Neural crest cell (in vitro differentiated cells): ENCODE results near the gene DTX3L. TPM values are rescaled to one million over a fixed set of nuclear protein-coding genes. Genes with fewer than 3 reads are reported as not detected.
A peak's percentile ranks its signal among the peaks of the same experiment; 100 is the strongest.

ENCODE experiments used
- DNase-seq: peaks from one replicate; pipeline ENCODE4 v3.0.0; 2021; ENCODE audit warnings: low read depth, mixed read lengths, low spot score
- H3K27ac Mint-ChIP-seq: one replicate; pipeline ENCODE4 v1.8.0; 2021; ENCODE audit warnings: mild to moderate bottlenecking, mixed read lengths; ENCODE audit not compliant: unreplicated experiment
- H3K27me3 Mint-ChIP-seq: 2 replicates; pipeline ENCODE4 v1.8.0; 2021; ENCODE audit warnings: low read depth, mild to moderate bottlenecking, mixed read lengths
- H3K36me3 Mint-ChIP-seq: 2 replicates; pipeline ENCODE4 v1.8.0; 2021; ENCODE audit warnings: low read depth, mild to moderate bottlenecking, mixed read lengths
- H3K4me1 Mint-ChIP-seq: 2 replicates; pipeline ENCODE4 v1.8.0; 2021; ENCODE audit warnings: mixed read lengths
- H3K4me3 Mint-ChIP-seq: one replicate; pipeline ENCODE4 v1.8.0; 2021; ENCODE audit warnings: mild to moderate bottlenecking, mixed read lengths
- H3K9me3 Mint-ChIP-seq: 2 replicates; pipeline ENCODE4 v1.8.0; 2021; ENCODE audit warnings: mixed read lengths
- CTCF ChIP-seq: fragments of 200-600 bp; sonication (generic); conservative IDR thresholded peaks from 2 replicates; pipeline ENCODE4 v1.5.0; 2021; ENCODE audit warnings: antibody characterized with exemption, mild to moderate bottlenecking
- total RNA-seq: library from RNA; stranded (reverse); gene quantifications from 2 replicates; pipeline ENCODE4 v1.2.1, GENCODE V29; 2021

DTX3L gene
- total RNA-seq, 1 donor from 2014 or later, result 4.9 TPM

- Mint-ChIP-seq H3K4me1 (no peaks in the 10 kb centered on the region), H3K36me3 (no peaks in the 10 kb centered on the region), H3K4me3 (no peak overlapping the region), H3K9me3 (no peaks in the 10 kb centered on the region), H3K27ac (no peak overlapping the region), H3K27me3 (peaks cover 14% of the 10 kb centered on the region)
- TF ChIP-seq CTCF, result no peak
- DNase-seq, result no peak
Observed at GRCh38 chr3:122602011-122602710, 38.0 kb downstream of the DTX3L start.

- Mint-ChIP-seq H3K4me1 (no peaks in the 10 kb centered on the region), H3K36me3 (no peaks in the 10 kb centered on the region), H3K4me3 (no peak overlapping the region), H3K9me3 (no peaks in the 10 kb centered on the region), H3K27me3 (peaks cover 14% of the 10 kb centered on the region), H3K27ac (no peak overlapping the region)
- no peak for DNase-seq
- TF ChIP-seq CTCF, result no peak
Observed at GRCh38 chr3:122603056-122603455, 38.9 kb downstream of the DTX3L start.

GRCh38 chr3:122606330-122606729 is 42.2 kb downstream of the DTX3L start:
- Mint-ChIP-seq H3K27ac (no peak overlapping the region), H3K4me1 (no peaks in the 10 kb centered on the region), H3K9me3 (no peaks in the 10 kb centered on the region), H3K4me3 (no peak overlapping the region), H3K27me3 (peaks cover 6% of the 10 kb centered on the region), H3K36me3 (no peaks in the 10 kb centered on the region)
- DNase-seq, result no peak
- TF ChIP-seq CTCF, result no peak

GRCh38 chr3:122608916-122609315 is 44.8 kb downstream of the DTX3L start:
- no peak for DNase-seq
- no peak for TF ChIP-seq CTCF
- no peaks in the 10 kb centered on the region for H3K27me3 Mint-ChIP-seq
- peaks cover 4% of the 10 kb centered on the region for H3K4me1 Mint-ChIP-seq
- H3K27ac Mint-ChIP-seq, result no peak overlapping the region
- no peaks in the 10 kb centered on the region for H3K36me3 Mint-ChIP-seq
- no peak overlapping the region for H3K4me3 Mint-ChIP-seq
- no peaks in the 10 kb centered on the region for H3K9me3 Mint-ChIP-seq

GRCh38 chr3:122609798-122610559 is 45.8 kb downstream of the DTX3L start:
- Mint-ChIP-seq H3K27ac (peak overlapping the region; percentile 4), H3K36me3 (no peaks in the 10 kb centered on the region), H3K4me3 (no peak overlapping the region), H3K4me1 (peaks cover 4% of the 10 kb centered on the region), H3K27me3 (no peaks in the 10 kb centered on the region), H3K9me3 (no peaks in the 10 kb centered on the region)
- TF ChIP-seq CTCF, result no peak
- no peak for DNase-seq
